Inflammatory macrophage treated with lipopolysaccharide for 1 hour (primary cell): ENCODE results near the gene PRKX.
"Not testable (repeated sequence)": the region's sequence is repeated elsewhere in the genome, so short reads cannot be mapped to it uniquely, and the experiment has no call there.

Source experiments
- DNase-seq, 2 donors: peaks; one replicate each; pipeline ENCODE4 v3.0.0-alpha.2; 2020 to 2022

PRKX gene

GRCh38 chrX:3707673-3708274, 5.7 kb downstream of the PRKX start:
- DNase-seq, result not testable (repeated sequence)

- DNase-seq, result no peak
These were observed 7.0 kb downstream of the PRKX start for GRCh38 chrX:3706481-3706880.

- DNase-seq, result not testable (repeated sequence)
These were observed 10.2 kb downstream of the PRKX start for GRCh38 chrX:3703251-3703650.

- not testable (repeated sequence) for DNase-seq
These were observed 11.4 kb downstream of the PRKX start for GRCh38 chrX:3702095-3702494.

GRCh38 chrX:3701445-3701928, 12.0 kb downstream of the PRKX start:
- not testable (repeated sequence) for DNase-seq

- DNase-seq, result peak; percentile 60 to 83
These were observed 13.5 kb downstream of the PRKX start for GRCh38 chrX:3699821-3700381.

- DNase-seq, result peak in 1 of 2 donors; percentile 48
These were observed 15.7 kb downstream of the PRKX start for GRCh38 chrX:3697701-3698279.

- DNase-seq, result peak in 1 of 2 donors; percentile 48
These were observed 16.2 kb downstream of the PRKX start for GRCh38 chrX:3697220-3697684.

GRCh38 chrX:3695536-3695935, 17.9 kb downstream of the PRKX start:
- peak in 1 of 2 donors; percentile 44 for DNase-seq

- DNase-seq, result no peak
These were observed 23.3 kb downstream of the PRKX start for GRCh38 chrX:3690140-3690539.

- DNase-seq, result not testable (repeated sequence)
These were observed 30.2 kb downstream of the PRKX start for GRCh38 chrX:3683236-3683635.

- no peak for DNase-seq
These were observed 33.0 kb downstream of the PRKX start for GRCh38 chrX:3680459-3680858.

GRCh38 chrX:3679669-3680068, 33.8 kb downstream of the PRKX start:
- DNase-seq, result no peak

- DNase-seq, result no peak
These were observed 35.1 kb downstream of the PRKX start for GRCh38 chrX:3678328-3678727.

- DNase-seq, result peak; percentile 32 to 56
These were observed 38.6 kb downstream of the PRKX start for GRCh38 chrX:3674881-3675280.

- no peak for DNase-seq
These were observed 43.5 kb downstream of the PRKX start for GRCh38 chrX:3669841-3670475.

- DNase-seq, result no peak
These were observed 46.5 kb downstream of the PRKX start for GRCh38 chrX:3666975-3667374.

- DNase-seq, result no peak
These were observed 48.5 kb downstream of the PRKX start for GRCh38 chrX:3664921-3665320.

GRCh38 chrX:3663576-3664250, 49.7 kb downstream of the PRKX start:
- peak; percentile 28 to 65 for DNase-seq

- DNase-seq, result no peak
These were observed 53.7 kb downstream of the PRKX start for GRCh38 chrX:3659761-3660160.

GRCh38 chrX:3655181-3655580, 58.3 kb downstream of the PRKX start:
- no peak for DNase-seq

GRCh38 chrX:3653111-3653510, 60.3 kb downstream of the PRKX start:
- no peak for DNase-seq

GRCh38 chrX:3651277-3651676, 62.2 kb downstream of the PRKX start:
- DNase-seq, result peak in 1 of 2 donors; percentile 46
